Measurements from ENCODE around the gene GNPNAT1.

DNA sequence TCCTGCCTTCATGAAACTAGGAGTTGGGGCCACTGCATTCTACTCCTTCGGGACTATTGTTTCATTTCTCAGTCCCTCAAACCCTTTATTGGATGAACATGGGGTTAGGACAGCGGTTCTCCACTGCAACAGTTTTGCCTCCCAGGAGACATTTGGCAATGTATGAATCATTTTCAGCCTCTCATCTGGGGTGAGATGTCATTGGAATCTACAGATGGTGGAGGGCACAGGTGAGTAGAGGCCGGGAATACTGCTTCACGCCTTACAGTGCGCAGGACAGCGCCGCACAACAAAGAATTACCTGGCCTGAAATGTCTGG is 649 bp upstream of the GNPNAT1 start:
- TF ChIP-seq, protein P1, sequence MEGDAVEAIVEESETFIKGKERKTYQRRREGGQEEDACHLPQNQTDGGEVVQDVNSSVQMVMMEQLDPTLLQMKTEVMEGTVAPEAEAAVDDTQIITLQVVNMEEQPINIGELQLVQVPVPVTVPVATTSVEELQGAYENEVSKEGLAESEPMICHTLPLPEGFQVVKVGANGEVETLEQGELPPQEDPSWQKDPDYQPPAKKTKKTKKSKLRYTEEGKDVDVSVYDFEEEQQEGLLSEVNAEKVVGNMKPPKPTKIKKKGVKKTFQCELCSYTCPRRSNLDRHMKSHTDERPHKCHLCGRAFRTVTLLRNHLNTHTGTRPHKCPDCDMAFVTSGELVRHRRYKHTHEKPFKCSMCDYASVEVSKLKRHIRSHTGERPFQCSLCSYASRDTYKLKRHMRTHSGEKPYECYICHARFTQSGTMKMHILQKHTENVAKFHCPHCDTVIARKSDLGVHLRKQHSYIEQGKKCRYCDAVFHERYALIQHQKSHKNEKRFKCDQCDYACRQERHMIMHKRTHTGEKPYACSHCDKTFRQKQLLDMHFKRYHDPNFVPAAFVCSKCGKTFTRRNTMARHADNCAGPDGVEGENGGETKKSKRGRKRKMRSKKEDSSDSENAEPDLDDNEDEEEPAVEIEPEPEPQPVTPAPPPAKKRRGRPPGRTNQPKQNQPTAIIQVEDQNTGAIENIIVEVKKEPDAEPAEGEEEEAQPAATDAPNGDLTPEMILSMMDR (IDR thresholded peaks at IDR 0.05; ENCODE audit: poor library complexity, severe bottlenecking), result no peak
- no peak for TF ChIP-seq TAF1 (IDR thresholded peaks at IDR 0.05; ENCODE audit: low read depth)
- TF ChIP-seq EP300 (conservative IDR thresholded peaks at IDR 0.05; ENCODE audit: poor library complexity, severe bottlenecking), result no peak
- no peak for TF ChIP-seq EZH2 (IDR thresholded peaks at IDR 0.05; ENCODE audit: borderline replicate concordance, insufficient read depth, low read length, poor library complexity, severe bottlenecking)
- TF ChIP-seq POLR2AphosphoS5 (IDR thresholded peaks at IDR 0.05), result no peak
- no peak for TF ChIP-seq RAD21 (conservative IDR thresholded peaks at IDR 0.05)
- no peak for TF ChIP-seq SMC3 (conservative IDR thresholded peaks at IDR 0.05; ENCODE audit: poor library complexity)
- TF ChIP-seq, protein P2, sequence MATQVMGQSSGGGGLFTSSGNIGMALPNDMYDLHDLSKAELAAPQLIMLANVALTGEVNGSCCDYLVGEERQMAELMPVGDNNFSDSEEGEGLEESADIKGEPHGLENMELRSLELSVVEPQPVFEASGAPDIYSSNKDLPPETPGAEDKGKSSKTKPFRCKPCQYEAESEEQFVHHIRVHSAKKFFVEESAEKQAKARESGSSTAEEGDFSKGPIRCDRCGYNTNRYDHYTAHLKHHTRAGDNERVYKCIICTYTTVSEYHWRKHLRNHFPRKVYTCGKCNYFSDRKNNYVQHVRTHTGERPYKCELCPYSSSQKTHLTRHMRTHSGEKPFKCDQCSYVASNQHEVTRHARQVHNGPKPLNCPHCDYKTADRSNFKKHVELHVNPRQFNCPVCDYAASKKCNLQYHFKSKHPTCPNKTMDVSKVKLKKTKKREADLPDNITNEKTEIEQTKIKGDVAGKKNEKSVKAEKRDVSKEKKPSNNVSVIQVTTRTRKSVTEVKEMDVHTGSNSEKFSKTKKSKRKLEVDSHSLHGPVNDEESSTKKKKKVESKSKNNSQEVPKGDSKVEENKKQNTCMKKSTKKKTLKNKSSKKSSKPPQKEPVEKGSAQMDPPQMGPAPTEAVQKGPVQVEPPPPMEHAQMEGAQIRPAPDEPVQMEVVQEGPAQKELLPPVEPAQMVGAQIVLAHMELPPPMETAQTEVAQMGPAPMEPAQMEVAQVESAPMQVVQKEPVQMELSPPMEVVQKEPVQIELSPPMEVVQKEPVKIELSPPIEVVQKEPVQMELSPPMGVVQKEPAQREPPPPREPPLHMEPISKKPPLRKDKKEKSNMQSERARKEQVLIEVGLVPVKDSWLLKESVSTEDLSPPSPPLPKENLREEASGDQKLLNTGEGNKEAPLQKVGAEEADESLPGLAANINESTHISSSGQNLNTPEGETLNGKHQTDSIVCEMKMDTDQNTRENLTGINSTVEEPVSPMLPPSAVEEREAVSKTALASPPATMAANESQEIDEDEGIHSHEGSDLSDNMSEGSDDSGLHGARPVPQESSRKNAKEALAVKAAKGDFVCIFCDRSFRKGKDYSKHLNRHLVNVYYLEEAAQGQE (IDR thresholded peaks at IDR 0.05; ENCODE audit: borderline replicate concordance), result no peak
- TF ChIP-seq MXI1 (conservative IDR thresholded peaks at IDR 0.05; ENCODE audit: poor library complexity, severe bottlenecking), result no peak

Measured in neural cell (in vitro differentiated cells).